HG02840 (cell line): ENCODE data around the gene DLGAP4.

ENCODE experiments used
- ATAC-seq: cut with Tn5 transposase; IDR thresholded peaks from one replicate; pipeline ENCODE4 v1.9.1; 2021; ENCODE audit warnings: mild to moderate bottlenecking, moderate library complexity, moderate number of reproducible peaks; ENCODE audit not compliant: unreplicated experiment, low FRiP score

DLGAP4 gene

GRCh38 chr20:36399969-36400545 is 93.9 kb downstream of the DLGAP4 start:
- ATAC-seq = no peak

- no peak for ATAC-seq
These were observed 95.0 kb downstream of the DLGAP4 start for GRCh38 chr20:36400909-36401735.

GRCh38 chr20:36402708-36403107 is 96.6 kb downstream of the DLGAP4 start:
- no peak for ATAC-seq

GRCh38 chr20:36404435-36404978 is 98.4 kb downstream of the DLGAP4 start:
- no peak for ATAC-seq

- no peak for ATAC-seq
These were observed 99.1 kb downstream of the DLGAP4 start for GRCh38 chr20:36405255-36405654.

GRCh38 chr20:36407199-36407733 is 101.1 kb downstream of the DLGAP4 start:
- ATAC-seq = no peak

DNA sequence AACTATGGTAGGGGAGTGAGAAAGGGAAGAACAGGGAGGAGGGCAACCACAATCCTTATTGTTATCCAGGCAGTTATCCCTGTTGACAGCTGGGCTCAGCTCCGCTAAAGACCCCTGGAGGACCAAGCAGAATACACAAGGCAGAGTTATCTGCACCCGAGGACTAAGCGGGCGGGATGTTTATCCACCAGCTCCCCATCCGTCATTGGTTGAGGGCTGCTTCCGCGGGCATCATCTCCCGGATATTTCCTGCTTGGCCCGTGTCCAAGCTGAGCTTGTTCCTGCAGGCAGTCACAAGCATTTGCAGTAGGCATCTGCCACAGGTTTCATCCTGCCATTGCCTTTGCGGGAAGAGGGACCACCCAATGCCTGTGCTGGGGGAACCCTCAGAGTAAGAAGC is 102.1 kb downstream of the DLGAP4 start:
- no peak for ATAC-seq

DNA sequence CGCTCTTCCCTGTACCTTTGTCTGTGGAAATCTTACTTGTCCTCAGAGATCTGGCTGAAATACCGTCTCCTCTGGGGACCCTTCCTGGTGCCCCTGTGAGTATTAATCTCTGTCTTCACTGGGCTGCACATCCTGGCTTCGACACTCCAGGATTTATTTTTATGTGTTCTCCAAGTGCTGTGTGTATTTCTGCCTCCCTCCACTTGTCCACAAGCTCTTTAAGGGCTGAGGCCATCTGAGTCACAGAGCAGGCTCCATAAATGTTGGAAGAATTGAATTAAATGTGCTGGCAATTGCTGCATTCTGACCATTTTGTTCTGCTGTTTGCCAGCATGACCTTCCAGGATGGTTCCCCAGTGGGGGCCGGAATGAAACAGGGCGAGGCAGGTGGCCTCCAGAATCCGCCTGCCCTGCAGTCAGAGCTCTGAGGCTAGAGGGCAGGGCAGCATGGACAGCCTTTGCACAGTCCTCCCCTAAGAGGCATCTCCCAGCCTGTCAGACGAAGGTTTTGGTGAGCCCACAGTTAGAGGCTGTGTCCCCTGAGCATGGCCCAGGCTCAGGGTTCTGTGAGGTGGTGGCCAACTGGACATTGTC is 105.8 kb downstream of the DLGAP4 start:
- ATAC-seq = no peak

DNA sequence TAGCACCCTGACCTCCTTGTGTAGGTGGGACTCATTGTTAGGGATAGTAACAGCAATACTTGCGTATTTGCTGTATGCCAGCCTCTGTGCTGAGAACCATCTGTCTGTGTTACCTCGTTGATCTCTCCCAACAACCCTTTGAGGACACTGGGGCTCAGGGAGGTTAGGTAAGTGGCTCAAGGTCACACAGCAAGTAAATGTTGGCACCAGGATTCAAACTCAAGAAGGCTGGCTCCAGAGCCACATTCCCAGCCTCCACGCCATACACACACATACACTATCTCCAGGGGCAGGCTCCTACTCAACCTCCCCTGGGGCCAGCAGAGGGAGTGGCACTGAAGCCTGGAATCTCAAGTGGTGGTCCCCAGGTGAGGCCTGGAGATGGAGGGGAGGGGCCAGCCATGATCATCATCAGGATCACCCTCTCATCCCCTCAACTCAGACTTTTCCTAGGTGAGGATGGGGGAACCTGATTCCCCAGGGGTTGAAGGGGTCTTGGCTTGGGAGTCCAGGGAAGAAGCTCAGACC is 109.4 kb downstream of the DLGAP4 start:
- no peak for ATAC-seq

DNA sequence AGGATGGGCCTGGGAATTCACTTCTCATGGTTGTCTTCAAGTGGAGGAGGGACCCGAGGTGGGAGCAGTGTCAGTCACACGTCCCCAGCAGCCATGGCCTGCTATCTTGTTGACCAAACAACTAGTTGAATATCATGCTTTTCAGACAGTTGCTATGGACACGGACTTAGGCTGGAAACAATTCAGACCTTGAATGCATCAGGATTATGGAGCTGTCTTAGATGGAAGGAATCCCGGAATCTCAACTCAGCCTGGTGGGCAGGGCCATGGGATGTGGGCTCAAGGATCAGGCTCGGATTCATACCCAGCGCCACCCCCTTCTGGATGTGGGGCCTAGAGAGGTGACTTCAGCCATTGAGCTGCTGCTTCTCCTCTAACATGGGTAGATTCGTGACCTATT is 112.6 kb downstream of the DLGAP4 start:
- ATAC-seq = no peak

DNA sequence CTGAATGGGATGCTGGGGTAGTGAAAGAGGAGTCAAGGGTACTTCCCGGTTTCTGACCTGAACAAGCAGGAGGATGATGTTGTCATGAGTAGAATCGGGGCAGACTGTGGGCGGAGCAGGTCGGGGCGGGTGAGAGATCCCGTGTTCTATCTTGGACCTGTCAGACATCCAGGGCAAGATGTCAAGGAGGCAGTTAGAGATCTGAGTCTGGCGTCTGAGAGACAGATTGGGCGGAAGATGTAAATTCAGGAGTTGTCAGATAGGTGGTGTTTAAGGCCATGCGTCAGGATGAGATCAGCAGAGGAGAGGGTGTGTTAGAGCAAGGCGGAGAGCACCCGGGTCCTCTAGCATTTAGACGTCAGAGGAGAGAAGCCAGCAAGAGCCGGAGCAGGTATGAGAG is 115.5 kb downstream of the DLGAP4 start:
- ATAC-seq = no peak

GRCh38 chr20:36424314-36424713 is 118.2 kb downstream of the DLGAP4 start:
- ATAC-seq = no peak

DNA sequence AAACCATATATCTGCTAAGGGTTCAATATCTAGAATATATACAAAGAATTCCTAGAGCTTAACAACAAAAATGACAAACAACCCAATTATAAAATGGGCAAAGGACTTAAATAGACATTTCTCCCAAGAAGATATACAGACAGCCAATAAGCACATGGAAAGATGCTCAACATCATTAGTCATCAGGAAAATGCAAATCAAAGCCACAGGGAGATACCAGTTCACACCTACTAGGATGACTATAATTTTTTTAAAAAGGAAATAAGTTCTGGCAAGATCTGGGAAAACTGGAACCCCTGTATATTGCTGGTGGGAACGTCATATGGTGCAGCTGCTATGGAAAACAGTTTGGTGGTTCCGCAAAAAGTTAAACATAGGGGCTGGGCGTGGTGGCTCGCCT is 119.0 kb downstream of the DLGAP4 start:
- ATAC-seq = no peak

GRCh38 chr20:36431604-36432003 is 125.5 kb downstream of the DLGAP4 start:
- no peak for ATAC-seq

DNA sequence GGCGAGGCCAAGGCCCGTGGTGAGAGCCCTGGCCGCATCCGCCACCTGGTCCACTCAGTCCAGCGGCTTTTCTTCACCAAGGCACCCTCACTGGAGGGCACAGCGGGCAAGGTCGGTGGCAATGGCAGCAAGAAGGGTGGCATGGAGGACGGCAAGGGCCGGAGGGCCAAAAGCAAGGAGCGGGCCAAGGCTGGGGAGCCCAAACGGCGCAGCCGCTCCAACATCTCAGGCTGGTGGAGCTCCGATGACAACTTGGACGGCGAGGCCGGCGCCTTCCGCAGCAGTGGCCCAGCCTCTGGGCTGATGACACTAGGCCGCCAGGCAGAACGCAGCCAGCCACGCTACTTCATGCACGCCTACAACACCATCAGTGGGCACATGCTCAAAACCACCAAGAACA is 126.0 kb downstream of the DLGAP4 start:
- ATAC-seq = no peak

- no peak for ATAC-seq
These were observed 128.2 kb downstream of the DLGAP4 start for GRCh38 chr20:36434383-36434782.

GRCh38 chr20:36435124-36435523 is 129.0 kb downstream of the DLGAP4 start:
- ATAC-seq = no peak

DNA sequence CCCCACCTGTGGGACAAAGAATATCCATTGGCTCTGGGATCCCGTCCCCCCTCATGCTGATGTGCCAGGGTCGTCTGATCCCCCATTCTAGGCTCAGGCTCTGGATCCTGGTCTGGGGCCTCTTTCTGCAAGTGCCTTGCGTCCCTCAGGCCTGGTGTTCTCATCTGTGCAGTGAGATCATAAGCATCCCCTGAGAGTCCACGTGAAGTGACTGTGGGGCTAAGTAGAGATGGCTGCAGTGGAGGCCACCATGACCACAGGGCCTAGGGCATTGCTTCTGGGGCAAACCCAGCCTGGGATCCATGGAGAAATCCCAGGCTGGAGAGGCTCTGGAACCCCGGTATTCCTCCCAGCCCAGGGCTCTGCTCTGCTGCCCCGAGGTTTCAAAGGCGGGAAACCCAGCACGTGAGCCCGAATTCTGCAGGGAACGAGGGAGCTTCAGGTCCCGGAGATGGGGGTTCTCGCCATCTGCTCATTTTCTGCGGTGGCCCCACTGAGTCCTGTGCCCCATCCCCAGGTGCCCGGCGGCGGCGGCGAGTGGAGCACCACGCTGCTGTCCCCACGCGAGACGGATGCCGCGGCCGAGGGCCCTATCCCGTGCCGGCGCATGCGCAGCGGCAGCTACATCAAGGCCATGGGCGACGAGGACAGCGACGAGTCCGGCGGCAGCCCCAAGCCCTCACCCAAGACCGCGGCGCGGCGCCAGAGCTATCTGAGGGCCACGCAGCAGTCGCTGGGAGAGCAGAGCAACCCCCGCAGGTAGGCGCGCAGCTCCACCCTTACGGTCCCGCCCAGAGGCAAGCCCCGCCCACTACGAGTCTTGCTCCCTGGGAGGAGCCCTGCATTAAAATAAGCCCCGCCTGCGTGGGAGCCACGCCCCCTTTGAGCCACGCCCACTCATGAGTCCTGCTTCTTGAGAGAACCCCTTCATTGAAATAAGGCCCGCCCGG is 129.7 kb downstream of the DLGAP4 start:
- ATAC-seq = no peak

DNA sequence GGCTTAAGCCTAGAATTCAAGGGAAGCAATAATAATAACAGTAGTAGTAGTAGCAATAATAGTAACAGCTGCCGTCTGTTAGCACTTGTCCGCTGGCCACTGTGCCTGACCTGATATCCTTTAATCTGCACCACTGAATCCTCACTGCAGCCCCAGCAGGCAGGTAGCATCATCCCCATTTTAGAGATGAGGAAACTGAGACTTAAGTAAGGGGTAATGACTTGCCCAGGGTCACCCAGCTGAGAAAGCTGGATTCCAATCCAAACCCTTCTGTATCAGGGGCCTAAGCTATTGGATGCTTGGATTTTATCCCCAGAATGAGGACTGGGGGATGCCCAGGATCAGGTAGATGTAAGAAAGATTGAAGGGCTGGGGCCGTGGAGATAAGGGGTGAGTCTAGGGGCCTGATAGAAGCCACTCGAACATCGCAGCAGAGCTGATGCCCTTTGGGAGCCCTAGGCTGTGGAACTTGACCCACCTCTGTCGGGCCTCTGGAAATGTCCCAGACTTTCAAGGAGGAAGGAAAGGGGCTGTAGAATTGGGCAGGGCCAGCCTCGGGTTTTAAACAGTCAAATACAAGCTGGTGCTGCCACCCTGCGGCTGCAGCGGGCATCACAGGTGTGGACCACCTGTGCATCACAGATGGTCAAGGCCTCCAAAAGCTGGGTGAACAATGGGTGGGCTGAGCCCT is 133.0 kb downstream of the DLGAP4 start:
- ATAC-seq = no peak
